TTC549 (cell line): ENCODE data around the gene TAF1A.

Experiments used
- FAIRE-seq: peaks from 2 replicates; lab custom pipeline; 2012; peaks lifted over from hg19 to GRCh38; lab: Jason Lieb, UNC

The TAF1A gene

GRCh38 chr1:222530852-222531251 is 58.9 kb downstream of the TAF1A start:
- no peak for FAIRE-seq

- FAIRE-seq = no peak
Measured at GRCh38 chr1:222529916-222530315, 59.8 kb downstream of the TAF1A start.

GRCh38 chr1:222529181-222529580 is 60.6 kb downstream of the TAF1A start:
- no peak for FAIRE-seq

GRCh38 chr1:222525951-222526350 is 63.8 kb downstream of the TAF1A start:
- FAIRE-seq = no peak

- no peak for FAIRE-seq
Measured at GRCh38 chr1:222523852-222524251, 65.9 kb downstream of the TAF1A start.

GRCh38 chr1:222522105-222522915 is 67.4 kb downstream of the TAF1A start:
- FAIRE-seq = no peak

- no peak for FAIRE-seq
Measured at GRCh38 chr1:222521299-222522104, 68.2 kb downstream of the TAF1A start.
